HCT116 (cell line): ENCODE data around the gene EXOSC10. TPM values are rescaled to one million over a fixed set of nuclear protein-coding genes. Genes with fewer than 3 reads are reported as not detected.

Experiments used
- ATAC-seq: fragments of 200-7000 bp; cut with Tn5 transposase; 2 replicates; pipeline ENCODE4 v1.9.1; 2020; ENCODE audit warnings: mild to moderate bottlenecking, moderate library complexity
- BruUV-seq: library from RNA; stranded (reverse); fragments of 400-500 nt; replicated peaks from 2 replicates; lab custom pipeline; 2021; lab: Mats Ljungman, UMichigan
- CTCF ChIA-PET: fragments of 300-600 bp; sonication (Branson Sonifier 250); formaldehyde crosslinking; loops from one replicate; lab custom pipeline; 2021; ENCODE audit warnings: antibody characterized with exemption; lab: Charles Lee
- POLR2A ChIA-PET: fragments of 300-600, 350-600 bp; sonication (Branson Sonifier 250); formaldehyde crosslinking; loops from one replicate; lab custom pipeline; 2021; ENCODE audit warnings: antibody characterized with exemption; lab: Charles Lee
- RAD21 ChIA-PET, 2 experiments: fragments of 300-600 bp; sonication (Branson Sonifier 250); formaldehyde crosslinking; loops; one replicate each; lab custom pipeline; 2023; ENCODE audit warnings: low total read pairs in 2 of 2; ENCODE audit not compliant: uncharacterized antibody in 2 of 2, unreplicated experiment in 2 of 2, low non-redundant PET in 1 of 2; lab: Charles Lee
- DNase-seq: peaks from one replicate; pipeline ENCODE4 v3.0.0-alpha.2; 2010; ENCODE audit warnings: low read depth, low spot score
- H2AFZ ChIP-seq: fragments of 200-600 bp; shearing (Covaris generic), sonication (generic); 2 replicates; pipeline ENCODE4 v1.6.1; 2017; ENCODE audit warnings: low read depth, mixed run types, mixed read lengths, antibody characterized with exemption, low read length; ENCODE audit not compliant: poor library complexity, severe bottlenecking
- H3K27ac ChIP-seq: 2 replicates; pipeline ENCODE4 v1.5.1; 2012; ENCODE audit warnings: low read depth, low read length
- H3K27me3 ChIP-seq: fragments of 200-600 bp; sonication (generic); 2 replicates; pipeline ENCODE4 v1.6.1; 2016; ENCODE audit warnings: mixed run types, low read length, mixed read lengths; ENCODE audit not compliant: insufficient read depth
- H3K36me3 ChIP-seq, 2 experiments: fragments of 200-500 bp in 1 of 2; fragments of 200-600 bp in 1 of 2; sonication (Bioruptor generic) in 1 of 2; sonication (generic) in 1 of 2; 2 replicates each; pipeline versions ENCODE4 v1.5.1 to v1.6.1; 2014 to 2016; ENCODE audit warnings: low read length in 2 of 2, inconsistent platforms in 1 of 2, mixed read lengths in 1 of 2, mixed run types in 1 of 2; ENCODE audit not compliant: insufficient read depth in 2 of 2, control insufficient read depth in 1 of 2
- H3K4me1 ChIP-seq, 2 experiments: fragments of 200-600 bp in 1 of 2; sonication (generic) in 1 of 2; 2 replicates each; pipeline versions ENCODE4 v1.5.1 to v1.6.1; 2012 to 2017; ENCODE audit warnings: low read length in 2 of 2, inconsistent platforms in 1 of 2, mild to moderate bottlenecking in 1 of 2, mixed read lengths in 1 of 2, mixed run types in 1 of 2, moderate library complexity in 1 of 2; ENCODE audit not compliant: insufficient read depth in 2 of 2, control insufficient read depth in 1 of 2
- H3K4me2 ChIP-seq: fragments of 200-600 bp; sonication (generic); 2 replicates; pipeline ENCODE4 v1.6.1; 2017; ENCODE audit warnings: mixed run types, low read length, mixed read lengths
- H3K4me3 ChIP-seq, 2 experiments: fragments of 200-600 bp in 1 of 2; sonication (generic) in 1 of 2; replicated peaks in 1 of 2; 2 replicates each; pipeline ENCODE4 v1.5.1; 2011 to 2016; ENCODE audit warnings: low read length in 2 of 2, control low read depth in 1 of 2, low read depth in 1 of 2, mild to moderate bottlenecking in 1 of 2, mixed read lengths in 1 of 2, mixed run types in 1 of 2
- H3K79me2 ChIP-seq: fragments of 200-600 bp; sonication (generic); 2 replicates; pipeline ENCODE4 v1.6.1; 2017; ENCODE audit warnings: mild to moderate bottlenecking, mixed run types, low read length, moderate library complexity, mixed read lengths; ENCODE audit not compliant: insufficient read depth
- H3K9ac ChIP-seq: fragments of 200-600 bp; sonication (generic); 2 replicates; pipeline ENCODE4 v1.6.1; 2016; ENCODE audit warnings: low read length, mixed read lengths
- H3K9me2 ChIP-seq: fragments of 200-600 bp; sonication (generic), shearing (Covaris generic); 2 replicates; pipeline ENCODE4 v1.6.1; 2017; ENCODE audit warnings: mixed run types, mild to moderate bottlenecking, moderate library complexity; ENCODE audit not compliant: insufficient read depth
- H3K9me3 ChIP-seq, 2 experiments: fragments of 200-500 bp in 1 of 2; fragments of 200-600 bp in 1 of 2; sonication (Bioruptor generic) in 1 of 2; sonication (generic) in 1 of 2; 2 replicates each; pipeline ENCODE4 v1.6.1; 2014 to 2017; ENCODE audit warnings: low read length in 2 of 2, mixed read lengths in 2 of 2, inconsistent platforms in 1 of 2, low read depth in 1 of 2, mild to moderate bottlenecking in 1 of 2, mixed run types in 1 of 2, moderate library complexity in 1 of 2; ENCODE audit not compliant: control insufficient read depth in 1 of 2, insufficient read depth in 1 of 2
- H4K20me1 ChIP-seq: fragments of 200-600 bp; sonication (generic), shearing (Covaris generic); 2 replicates; pipeline ENCODE4 v1.6.1; 2017; ENCODE audit warnings: mixed run types, mild to moderate bottlenecking, moderate library complexity; ENCODE audit not compliant: insufficient read depth
- ATF3 ChIP-seq: IDR thresholded peaks from 2 replicates; pipeline ENCODE4 v1.6.1; 2012
- CBX3 ChIP-seq: IDR thresholded peaks from 2 replicates; pipeline ENCODE4 v1.6.1; 2012; ENCODE audit warnings: low read depth
- CEBPB ChIP-seq: IDR thresholded peaks from 2 replicates; pipeline ENCODE4 v1.6.1; 2012; ENCODE audit warnings: low read depth
- EGR1 ChIP-seq: IDR thresholded peaks from 2 replicates; pipeline ENCODE4 v1.6.1; 2012; ENCODE audit warnings: low read depth
- ELF1 ChIP-seq: IDR thresholded peaks from 2 replicates; pipeline ENCODE4 v1.6.1; 2012; ENCODE audit warnings: low read depth, borderline replicate concordance
- EZH2 ChIP-seq: fragments of 200-600 bp; sonication (generic); IDR thresholded peaks from 2 replicates; pipeline ENCODE4 v1.6.1; 2017; ENCODE audit warnings: antibody characterized with exemption, mixed run types
- FOSL1 ChIP-seq: IDR thresholded peaks from 2 replicates; pipeline ENCODE4 v1.6.1; 2012; ENCODE audit warnings: low read depth
- POLR2A ChIP-seq: IDR thresholded peaks from 2 replicates; pipeline ENCODE4 v1.7.0; 2011; ENCODE audit warnings: borderline replicate concordance; ENCODE audit not compliant: insufficient read depth, insufficient read length; ENCODE audit errors: extremely low read depth
- RAD21 ChIP-seq: IDR thresholded peaks from 2 replicates; pipeline ENCODE4 v1.6.1; 2012; ENCODE audit warnings: low read depth, mild to moderate bottlenecking
- YY1 ChIP-seq: IDR thresholded peaks from 2 replicates; pipeline ENCODE4 v1.6.1; 2011; ENCODE audit warnings: low read length, low read depth, moderate library complexity, mild to moderate bottlenecking; ENCODE audit not compliant: insufficient replicate concordance; ENCODE audit errors: extremely low read depth
- ZNF274 ChIP-seq: fragments of 200-500 bp; sonication (Bioruptor generic); IDR thresholded peaks from 2 replicates; pipeline ENCODE4 v1.6.1; 2014; ENCODE audit warnings: mild to moderate bottlenecking, low read depth, low read length, inconsistent platforms
- intact Hi-C: fragments of 100-400 bp; cut with micrococcal nuclease; formaldehyde crosslinking; loops from 2 replicates; pipeline ENCODE4 v1.10.0; 2022
- total RNA-seq: library from RNA; stranded (reverse); gene quantifications from one replicate; pipeline ENCODE4 v1.2.1, GENCODE V29; 2021; ENCODE audit not compliant: unreplicated experiment
- TF ChIP-seq, protein P1 (sequence below): IDR thresholded peaks from 2 replicates; pipeline ENCODE4 v1.6.1; 2012
- TF ChIP-seq, protein P2 (sequence below): IDR thresholded peaks from 2 replicates; pipeline ENCODE4 v1.6.1; 2012; ENCODE audit warnings: low read depth
- TF ChIP-seq, protein P3 (sequence below): IDR thresholded peaks from 2 replicates; pipeline ENCODE4 v1.6.1; 2011; ENCODE audit warnings: mild to moderate bottlenecking, low read length, moderate library complexity; ENCODE audit not compliant: insufficient replicate concordance; ENCODE audit errors: extremely low read depth

EXOSC10 gene
- total RNA-seq, 1 experiment from 2014 or later, result 80.7 TPM

GRCh38 chr1:11138952-11139351 lies 39.3 kb upstream of the EXOSC10 start:
- ChIA-PET CTCF (no interaction called here), POLR2A (no interaction called here), RAD21 (no interaction called here)
- no peak for ATAC-seq
- no peaks in the 10 kb centered on the region for H3K79me2 ChIP-seq
- H3K27me3 ChIP-seq, result no peaks in the 10 kb centered on the region
- TF ChIP-seq ELF1, result no peak
- no peak for TF ChIP-seq YY1
- TF ChIP-seq FOSL1, result no peak
- TF ChIP-seq POLR2A, result no peak
- no peak for TF ChIP-seq ATF3
- no peak for TF ChIP-seq CEBPB
- TF ChIP-seq, protein P1, sequence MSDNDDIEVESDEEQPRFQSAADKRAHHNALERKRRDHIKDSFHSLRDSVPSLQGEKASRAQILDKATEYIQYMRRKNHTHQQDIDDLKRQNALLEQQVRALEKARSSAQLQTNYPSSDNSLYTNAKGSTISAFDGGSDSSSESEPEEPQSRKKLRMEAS, result no peak
- TF ChIP-seq, protein P2, sequence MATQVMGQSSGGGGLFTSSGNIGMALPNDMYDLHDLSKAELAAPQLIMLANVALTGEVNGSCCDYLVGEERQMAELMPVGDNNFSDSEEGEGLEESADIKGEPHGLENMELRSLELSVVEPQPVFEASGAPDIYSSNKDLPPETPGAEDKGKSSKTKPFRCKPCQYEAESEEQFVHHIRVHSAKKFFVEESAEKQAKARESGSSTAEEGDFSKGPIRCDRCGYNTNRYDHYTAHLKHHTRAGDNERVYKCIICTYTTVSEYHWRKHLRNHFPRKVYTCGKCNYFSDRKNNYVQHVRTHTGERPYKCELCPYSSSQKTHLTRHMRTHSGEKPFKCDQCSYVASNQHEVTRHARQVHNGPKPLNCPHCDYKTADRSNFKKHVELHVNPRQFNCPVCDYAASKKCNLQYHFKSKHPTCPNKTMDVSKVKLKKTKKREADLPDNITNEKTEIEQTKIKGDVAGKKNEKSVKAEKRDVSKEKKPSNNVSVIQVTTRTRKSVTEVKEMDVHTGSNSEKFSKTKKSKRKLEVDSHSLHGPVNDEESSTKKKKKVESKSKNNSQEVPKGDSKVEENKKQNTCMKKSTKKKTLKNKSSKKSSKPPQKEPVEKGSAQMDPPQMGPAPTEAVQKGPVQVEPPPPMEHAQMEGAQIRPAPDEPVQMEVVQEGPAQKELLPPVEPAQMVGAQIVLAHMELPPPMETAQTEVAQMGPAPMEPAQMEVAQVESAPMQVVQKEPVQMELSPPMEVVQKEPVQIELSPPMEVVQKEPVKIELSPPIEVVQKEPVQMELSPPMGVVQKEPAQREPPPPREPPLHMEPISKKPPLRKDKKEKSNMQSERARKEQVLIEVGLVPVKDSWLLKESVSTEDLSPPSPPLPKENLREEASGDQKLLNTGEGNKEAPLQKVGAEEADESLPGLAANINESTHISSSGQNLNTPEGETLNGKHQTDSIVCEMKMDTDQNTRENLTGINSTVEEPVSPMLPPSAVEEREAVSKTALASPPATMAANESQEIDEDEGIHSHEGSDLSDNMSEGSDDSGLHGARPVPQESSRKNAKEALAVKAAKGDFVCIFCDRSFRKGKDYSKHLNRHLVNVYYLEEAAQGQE, result no peak
- no peak for TF ChIP-seq EZH2
- TF ChIP-seq ZNF274, result no peak
- no peak for TF ChIP-seq RAD21
- TF ChIP-seq EGR1, result no peak
- TF ChIP-seq, protein P3, sequence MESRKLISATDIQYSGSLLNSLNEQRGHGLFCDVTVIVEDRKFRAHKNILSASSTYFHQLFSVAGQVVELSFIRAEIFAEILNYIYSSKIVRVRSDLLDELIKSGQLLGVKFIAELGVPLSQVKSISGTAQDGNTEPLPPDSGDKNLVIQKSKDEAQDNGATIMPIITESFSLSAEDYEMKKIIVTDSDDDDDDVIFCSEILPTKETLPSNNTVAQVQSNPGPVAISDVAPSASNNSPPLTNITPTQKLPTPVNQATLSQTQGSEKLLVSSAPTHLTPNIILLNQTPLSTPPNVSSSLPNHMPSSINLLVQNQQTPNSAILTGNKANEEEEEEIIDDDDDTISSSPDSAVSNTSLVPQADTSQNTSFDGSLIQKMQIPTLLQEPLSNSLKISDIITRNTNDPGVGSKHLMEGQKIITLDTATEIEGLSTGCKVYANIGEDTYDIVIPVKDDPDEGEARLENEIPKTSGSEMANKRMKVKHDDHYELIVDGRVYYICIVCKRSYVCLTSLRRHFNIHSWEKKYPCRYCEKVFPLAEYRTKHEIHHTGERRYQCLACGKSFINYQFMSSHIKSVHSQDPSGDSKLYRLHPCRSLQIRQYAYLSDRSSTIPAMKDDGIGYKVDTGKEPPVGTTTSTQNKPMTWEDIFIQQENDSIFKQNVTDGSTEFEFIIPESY, result no peak
- TF ChIP-seq CBX3, result no peak
- no peak overlapping the region for H3K4me2 ChIP-seq
- DNase-seq, result no peak
- H4K20me1 ChIP-seq, result no peaks in the 10 kb centered on the region
- H3K4me3 ChIP-seq, result no peak overlapping the region
- H3K9me3 ChIP-seq, result no peaks in the 10 kb centered on the region
- H3K9me2 ChIP-seq, result no peaks in the 10 kb centered on the region
- H2AFZ ChIP-seq, result no peak overlapping the region
- peaks cover 10 to 25% of the 10 kb centered on the region in 2 experiments; a peak in 3 of 4 replicates for H3K36me3 ChIP-seq
- no TSS peak for BruUV-seq
- intact Hi-C loops, result no loop called here
- no peak overlapping the region for H3K27ac ChIP-seq
- H3K4me1 ChIP-seq, result no peaks in the 10 kb centered on the region
- no peak overlapping the region for H3K9ac ChIP-seq
